Calu3 (cell line): ENCODE measurements around the gene UFC1. TPM values are rescaled to one million over a fixed set of nuclear protein-coding genes. Genes with fewer than 3 reads are reported as not detected.

Source experiments
- BruUV-seq: library from RNA; stranded (reverse); fragments of 400-500 nt; replicated peaks from 2 replicates; lab custom pipeline; 2021; lab: Mats Ljungman, UMichigan
- CTCF ChIA-PET: fragments of 300-600 bp; sonication (Branson Sonifier 250); formaldehyde crosslinking; loops from one replicate; lab custom pipeline; 2022; ENCODE audit warnings: antibody characterized with exemption; lab: Charles Lee
- DNase-seq: peaks from one replicate; pipeline ENCODE4 v3.0.0; 2022
- H3K27ac Mint-ChIP-seq: one replicate; pipeline ENCODE4 v1.8.0; 2022; ENCODE audit warnings: mixed read lengths; ENCODE audit not compliant: unreplicated experiment
- H3K27me3 Mint-ChIP-seq: one replicate; pipeline ENCODE4 v1.8.0; 2022; ENCODE audit warnings: mixed read lengths; ENCODE audit not compliant: unreplicated experiment
- H3K36me3 Mint-ChIP-seq: one replicate; pipeline ENCODE4 v1.8.0; 2022; ENCODE audit warnings: mild to moderate bottlenecking, moderate library complexity, mixed read lengths; ENCODE audit not compliant: insufficient read depth, unreplicated experiment
- H3K4me1 Mint-ChIP-seq: one replicate; pipeline ENCODE4 v1.8.0; 2022; ENCODE audit warnings: mild to moderate bottlenecking, low read depth, mixed read lengths; ENCODE audit not compliant: unreplicated experiment
- H3K4me3 Mint-ChIP-seq: one replicate; pipeline ENCODE4 v1.8.0; 2022; ENCODE audit warnings: mild to moderate bottlenecking, low read depth, moderate library complexity, mixed read lengths; ENCODE audit not compliant: unreplicated experiment
- H3K9me3 Mint-ChIP-seq: one replicate; pipeline ENCODE4 v1.8.0; 2022; ENCODE audit warnings: low read depth, mixed read lengths; ENCODE audit not compliant: unreplicated experiment
- CTCF ChIP-seq: fragments of 200-600 bp; IDR thresholded peaks from one replicate; pipeline ENCODE4 v1.8.0; 2022; ENCODE audit warnings: antibody characterized with exemption; ENCODE audit not compliant: unreplicated experiment
- intact Hi-C: fragments of 100-400 bp; cut with micrococcal nuclease; formaldehyde crosslinking; loops from one replicate; pipeline ENCODE4 v1.10.0; 2022; ENCODE audit not compliant: unreplicated experiment
- total RNA-seq: library from RNA; stranded (reverse); gene quantifications from 2 replicates; pipeline ENCODE4 v1.2.3, GENCODE V29; 2022

Gene UFC1
- total RNA-seq, 1 experiment from 2014 or later = 85.8 TPM

DNA sequence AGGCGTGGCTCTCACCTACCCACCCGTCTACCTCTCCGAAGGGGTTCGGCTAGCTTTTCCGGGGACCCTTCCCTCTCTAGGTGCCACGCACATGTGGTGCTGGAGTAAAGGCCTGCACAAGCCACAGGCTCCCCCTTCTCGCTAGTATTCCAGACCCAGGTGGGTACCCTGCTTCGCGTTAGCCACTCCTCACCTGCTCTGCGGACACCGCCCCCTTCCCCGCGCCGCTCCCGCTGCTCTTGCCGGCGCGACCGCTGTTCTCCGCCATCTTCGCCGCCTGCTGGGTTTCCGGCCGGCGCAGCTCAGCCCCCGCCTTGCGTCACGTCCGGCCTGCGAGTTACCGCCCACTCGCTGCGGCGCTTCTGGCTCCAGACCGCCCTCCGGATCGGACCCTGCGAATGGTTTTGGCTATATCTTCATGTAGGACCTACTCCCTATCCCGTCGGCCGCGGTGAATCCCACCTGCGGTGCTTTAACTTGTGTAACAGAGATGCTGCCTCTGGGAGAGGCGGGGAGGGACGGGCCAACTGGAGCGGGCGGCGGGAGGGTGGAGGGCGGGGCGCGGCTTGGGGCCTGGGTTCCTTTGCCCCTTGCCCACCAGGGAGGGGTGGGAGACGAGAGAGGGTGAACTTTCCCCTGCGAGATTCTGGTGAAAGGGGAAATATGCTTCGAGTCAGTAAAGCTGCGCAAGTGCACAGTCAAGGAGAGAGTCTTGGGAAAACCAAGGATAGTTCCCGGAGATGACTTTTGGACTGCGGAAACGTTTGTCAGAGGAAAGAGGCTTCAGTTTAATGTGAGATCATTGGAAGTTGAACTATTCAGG, 35.8 kb upstream of the UFC1 start, which contains the start of the genes NIT1 and PFDN2:
NIT1 (plus strand) TSS at position 347 of the 823 bp plus-strand sequence; CDS start at position 419, 72 bp downstream.
PFDN2 (minus strand) TSS at position 279 of the 823 bp plus-strand sequence; CDS start at position 268, 11 bp downstream.
- peak; percentile 0 for TF ChIP-seq CTCF
- CTCF ChIA-PET = interaction anchor here (0.7 to 1.6 kb wide), 6 partner anchors 10 to 32 kb away, joined by 3 to 8 read pairs (median 5); no protein-coding TSS in a partner anchor
- DNase-seq = peak; percentile 91
- Mint-ChIP-seq H3K27me3 (no peaks in the 10 kb centered on the region), H3K4me1 (peaks cover 52% of the 10 kb centered on the region), H3K36me3 (peaks cover 86% of the 10 kb centered on the region), H3K9me3 (no peaks in the 10 kb centered on the region), H3K4me3 (peak within 1 kb of the TSS; percentile 99), H3K27ac (peak within 1 kb of the TSS; percentile 95)
- no TSS peak for BruUV-seq
- intact Hi-C loops = loop anchor here (2.0 kb wide), 1 partner anchor 15 kb away; the partner anchor contains the start of gene DEDD

DNA sequence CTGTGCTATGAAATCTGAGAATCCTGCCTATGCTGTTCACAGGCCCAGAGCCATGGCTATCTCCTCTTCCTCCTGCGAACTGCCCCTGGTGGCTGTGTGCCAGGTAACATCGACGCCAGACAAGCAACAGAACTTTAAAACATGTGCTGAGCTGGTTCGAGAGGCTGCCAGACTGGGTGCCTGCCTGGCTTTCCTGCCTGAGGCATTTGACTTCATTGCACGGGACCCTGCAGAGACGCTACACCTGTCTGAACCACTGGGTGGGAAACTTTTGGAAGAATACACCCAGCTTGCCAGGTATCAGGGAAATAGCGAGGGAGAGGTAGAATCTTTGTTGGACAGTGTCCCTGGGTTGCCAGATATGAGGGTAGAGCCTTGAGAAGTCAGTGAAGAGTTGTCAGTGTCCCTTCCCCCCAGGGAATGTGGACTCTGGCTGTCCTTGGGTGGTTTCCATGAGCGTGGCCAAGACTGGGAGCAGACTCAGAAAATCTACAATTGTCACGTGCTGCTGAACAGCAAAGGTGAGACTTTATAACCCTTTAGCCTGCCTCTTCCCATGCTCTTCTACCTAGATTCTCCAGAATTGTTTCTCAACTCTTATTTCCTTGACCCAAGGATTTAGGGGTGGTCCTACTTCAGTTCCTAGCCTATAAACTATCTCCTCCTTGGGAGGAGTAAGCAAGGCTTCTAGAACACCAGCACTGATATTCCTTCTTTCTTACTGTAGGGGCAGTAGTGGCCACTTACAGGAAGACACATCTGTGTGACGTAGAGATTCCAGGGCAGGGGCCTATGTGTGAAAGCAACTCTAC, 34.5 kb upstream of the UFC1 start:
- intact Hi-C loops = loop anchor here (2.0 kb wide), 1 partner anchor 14 kb away; the partner anchor contains the start of gene DEDD
- CTCF ChIA-PET = no interaction called here
- peak overlapping the region; percentile 95 for H3K27ac Mint-ChIP-seq
- no peaks in the 10 kb centered on the region for H3K27me3 Mint-ChIP-seq
- H3K4me3 Mint-ChIP-seq = peak overlapping the region; percentile 99
- H3K36me3 Mint-ChIP-seq = peaks cover 93% of the 10 kb centered on the region
- DNase-seq = peak; percentile 36
- no peaks in the 10 kb centered on the region for H3K9me3 Mint-ChIP-seq
- BruUV-seq = no TSS peak
- peaks cover 38% of the 10 kb centered on the region for H3K4me1 Mint-ChIP-seq
- peak; percentile 59 for TF ChIP-seq CTCF

GRCh38 chr1:161121042-161121650, 32.6 kb upstream of the UFC1 start:
- TF ChIP-seq CTCF = no peak
- BruUV-seq = no TSS peak
- DNase-seq = no peak
- intact Hi-C loops = no loop called here
- H3K4me1 Mint-ChIP-seq = peaks cover 23% of the 10 kb centered on the region
- H3K27ac Mint-ChIP-seq = no peak overlapping the region
- CTCF ChIA-PET = interaction anchor here (0.6 to 0.8 kb wide), 4 partner anchors 23 to 898 kb away, joined by 4 to 9 read pairs (median 5); partner anchors contain the start of gene TOMM40L
- H3K27me3 Mint-ChIP-seq = no peaks in the 10 kb centered on the region
- H3K9me3 Mint-ChIP-seq = no peaks in the 10 kb centered on the region
- no peak overlapping the region for H3K4me3 Mint-ChIP-seq
- H3K36me3 Mint-ChIP-seq = peaks cover 90% of the 10 kb centered on the region

DNA sequence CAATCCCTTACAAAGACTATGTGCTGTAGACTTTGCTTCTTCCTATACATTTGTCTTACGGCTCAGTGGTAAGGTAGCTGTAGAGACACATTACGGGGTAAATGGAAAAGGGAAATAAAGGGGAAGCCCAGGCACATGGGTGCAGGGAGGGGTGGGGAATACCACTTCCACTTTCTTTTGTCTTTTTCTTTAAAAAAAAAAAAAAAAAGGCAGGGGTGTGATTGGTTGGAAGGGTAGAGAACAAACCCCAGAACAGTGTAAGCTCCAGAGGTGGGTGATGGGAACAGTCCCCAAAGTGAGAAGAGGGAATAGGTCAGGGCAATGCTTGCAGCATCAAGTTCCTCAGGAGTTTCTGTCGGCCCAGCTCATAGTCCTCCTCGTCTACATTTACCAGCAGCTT, 31.9 kb upstream of the UFC1 start:
- TF ChIP-seq CTCF = no peak
- no peak overlapping the region for H3K4me3 Mint-ChIP-seq
- CTCF ChIA-PET = interaction anchor here (0.7 to 0.8 kb wide), 2 partner anchors 104 to 151 kb away, joined by 4 to 9 read pairs; partner anchors contain the start of gene TOMM40L
- H3K9me3 Mint-ChIP-seq = no peaks in the 10 kb centered on the region
- intact Hi-C loops = no loop called here
- H3K27ac Mint-ChIP-seq = no peak overlapping the region
- no peaks in the 10 kb centered on the region for H3K27me3 Mint-ChIP-seq
- peaks cover 16% of the 10 kb centered on the region for H3K4me1 Mint-ChIP-seq
- DNase-seq = no peak
- no TSS peak for BruUV-seq
- peaks cover 90% of the 10 kb centered on the region for H3K36me3 Mint-ChIP-seq
